ENCODE results near the gene NELL1. TPM values are rescaled to one million over a fixed set of nuclear protein-coding genes. Genes with fewer than 3 reads are reported as not detected.

The NELL1 gene
- total RNA-seq, 2 donors from 2014 or later = not detected

GRCh38 chr11:21421711-21422329 is 752.4 kb downstream of the NELL1 start:
- DNase-seq (no peak), ATAC-seq (no peak)
- intact Hi-C loops (cut with DNase I) = no loop called here

GRCh38 chr11:21426931-21427330 is 757.5 kb downstream of the NELL1 start:
- no peak for ATAC-seq
- DNase-seq = no peak
- intact Hi-C loops (cut with DNase I) = no loop called here

GRCh38 chr11:21427726-21428125 is 758.3 kb downstream of the NELL1 start:
- intact Hi-C loops (cut with DNase I) = no loop called here
- DNase-seq = no peak
- no peak for ATAC-seq

- intact Hi-C loops (cut with DNase I) = no loop called here
- DNase-seq = no peak
- ATAC-seq = no peak
Observed at GRCh38 chr11:21428796-21429195, 759.4 kb downstream of the NELL1 start.

GRCh38 chr11:21429401-21429800 is 760.0 kb downstream of the NELL1 start:
- DNase-seq = no peak
- intact Hi-C loops (cut with DNase I) = no loop called here
- ATAC-seq = no peak

- intact Hi-C loops (cut with DNase I) = no loop called here
- no peak for DNase-seq
- no peak for ATAC-seq
Observed at GRCh38 chr11:21430537-21430936, 761.2 kb downstream of the NELL1 start.

GRCh38 chr11:21446939-21447590 is 777.7 kb downstream of the NELL1 start:
- ATAC-seq = no peak
- no peak for DNase-seq
- intact Hi-C loops (cut with DNase I) = no loop called here

- DNase-seq (no peak), ATAC-seq (no peak)
- intact Hi-C loops (cut with DNase I) = no loop called here
Observed at GRCh38 chr11:21447871-21448270, 778.5 kb downstream of the NELL1 start.

GRCh38 chr11:21456186-21456585 is 786.8 kb downstream of the NELL1 start:
- intact Hi-C loops (cut with DNase I) = no loop called here
- DNase-seq = no peak
- no peak for ATAC-seq

- DNase-seq (no peak), ATAC-seq (no peak)
- intact Hi-C loops (cut with DNase I) = no loop called here
Observed at GRCh38 chr11:21460082-21460481, 790.7 kb downstream of the NELL1 start.

- ATAC-seq (no peak), DNase-seq (no peak)
- intact Hi-C loops (cut with DNase I) = no loop called here
Observed at GRCh38 chr11:21461701-21462100, 792.3 kb downstream of the NELL1 start.

GRCh38 chr11:21464601-21465193 is 795.3 kb downstream of the NELL1 start:
- DNase-seq (no peak), ATAC-seq (no peak)
- intact Hi-C loops (cut with DNase I) = no loop called here

- ATAC-seq (no peak), DNase-seq (no peak)
- intact Hi-C loops (cut with DNase I) = no loop called here
Observed at GRCh38 chr11:21465203-21465602, 795.8 kb downstream of the NELL1 start.

- intact Hi-C loops (cut with DNase I) = no loop called here
- ATAC-seq (no peak), DNase-seq (no peak)
Observed at GRCh38 chr11:21465920-21466319, 796.5 kb downstream of the NELL1 start.

GRCh38 chr11:21470521-21470920 is 801.1 kb downstream of the NELL1 start:
- intact Hi-C loops (cut with DNase I) = no loop called here
- DNase-seq = no peak
- ATAC-seq = no peak

GRCh38 chr11:21472261-21472660 is 802.9 kb downstream of the NELL1 start:
- intact Hi-C loops (cut with DNase I) = no loop called here
- no peak for ATAC-seq
- no peak for DNase-seq

GRCh38 chr11:21474529-21474928 is 805.1 kb downstream of the NELL1 start:
- ATAC-seq (no peak), DNase-seq (no peak)
- intact Hi-C loops (cut with DNase I) = no loop called here

- intact Hi-C loops (cut with DNase I) = no loop called here
- no peak for ATAC-seq
- no peak for DNase-seq
Observed at GRCh38 chr11:21475276-21475675, 805.9 kb downstream of the NELL1 start.

GRCh38 chr11:21476588-21476987 is 807.2 kb downstream of the NELL1 start:
- DNase-seq (no peak), ATAC-seq (no peak)
- intact Hi-C loops (cut with DNase I) = no loop called here

GRCh38 chr11:21480240-21480639 is 810.9 kb downstream of the NELL1 start:
- DNase-seq (no peak), ATAC-seq (no peak)
- intact Hi-C loops (cut with DNase I) = no loop called here

- intact Hi-C loops (cut with DNase I) = no loop called here
- ATAC-seq (no peak), DNase-seq (no peak)
Observed at GRCh38 chr11:21481255-21481654, 811.9 kb downstream of the NELL1 start.
